Epithelial cell of proximal tubule (primary cell): ENCODE data around the gene ANKRD61. TPM values are rescaled to one million over a fixed set of nuclear protein-coding genes. Genes with fewer than 3 reads are reported as not detected.
"Not testable (repeated sequence)": the region's sequence is repeated elsewhere in the genome, so short reads cannot be mapped to it uniquely, and the experiment has no call there.

Experiments
- DNase-seq: peaks from one replicate; pipeline ENCODE4 v3.0.0-alpha.2; 2011; ENCODE audit warnings: low read depth
- H3K4me3 ChIP-seq: 2 replicates; pipeline ENCODE4 v1.5.1; 2011; ENCODE audit warnings: low read depth, mild to moderate bottlenecking, low read length
- CTCF ChIP-seq: conservative IDR thresholded peaks from 2 replicates; pipeline ENCODE4 v1.5.1; 2012; ENCODE audit warnings: low read depth, mild to moderate bottlenecking, low read length
- total RNA-seq: library from RNA; depleted of rRNA; stranded (reverse); fragments of >200 nt; gene quantifications from 2 replicates; pipeline ENCODE4 v1.2.3, GENCODE V29; 2015

The ANKRD61 gene
- total RNA-seq, 1 donor from 2014 or later, result 0.12 TPM

- DNase-seq, result no peak
- H3K4me3 ChIP-seq, result no peak overlapping the region
- no peak for TF ChIP-seq CTCF
Observed at GRCh38 chr7:6071406-6071805, 40.2 kb downstream of the ANKRD61 start.

- no peak for TF ChIP-seq CTCF
- DNase-seq, result no peak
- H3K4me3 ChIP-seq, result no peak overlapping the region
Observed at GRCh38 chr7:6074612-6075380, 43.6 kb downstream of the ANKRD61 start.

- no peak overlapping the region for H3K4me3 ChIP-seq
- TF ChIP-seq CTCF, result no peak
- no peak for DNase-seq
Observed at GRCh38 chr7:6078548-6078947, 47.4 kb downstream of the ANKRD61 start.

GRCh38 chr7:6083047-6083446 lies 51.9 kb downstream of the ANKRD61 start:
- DNase-seq, H3K4me3 ChIP-seq: not testable (repeated sequence)

Other genes starting within 250 kb of the ANKRD61 start
- 28.1 and 28.3 TPM in 2 replicates for gene RNF216, start 249.7 kb upstream of the ANKRD61 start, total RNA-seq
- not detected in 2 replicates for gene OCM, start 150.6 kb upstream of the ANKRD61 start, total RNA-seq
- 29.2 and 57.6 TPM in 2 replicates for gene CCZ1, start 132.6 kb upstream of the ANKRD61 start, total RNA-seq
- gene RSPH10B, start 60.7 kb upstream of the ANKRD61 start, total RNA-seq, result 0.07 and 0.23 TPM in 2 replicates
- gene PMS2, start 22.3 kb upstream of the ANKRD61 start, total RNA-seq, result 12.3 and 14.3 TPM in 2 replicates
- 113 and 128 TPM in 2 replicates for gene AIMP2, start 22.1 kb upstream of the ANKRD61 start, total RNA-seq
- 140 and 201 TPM in 2 replicates for gene EIF2AK1, start 27.8 kb downstream of the ANKRD61 start, total RNA-seq
- gene USP42, start 73.6 kb downstream of the ANKRD61 start, total RNA-seq, result 3.7 and 6.2 TPM in 2 replicates
- 15.6 and 22.3 TPM in 2 replicates for gene CYTH3, start 241.2 kb downstream of the ANKRD61 start, total RNA-seq